ENCODE results near the gene NCK2.

The NCK2 gene

GRCh38 chr2:105780606-105781005, 35.9 kb downstream of the NCK2 start:
- FAIRE-seq = no peak
- no peak for DNase-seq (ENCODE audit: insufficient read length, low spot score)
- TF ChIP-seq POU2F2 (IDR thresholded peaks at IDR 0.05; ENCODE audit: low read depth, low read length) = no peak
- TF ChIP-seq POLR2AphosphoS5 (IDR thresholded peaks at IDR 0.05; ENCODE audit: low read depth, low read length) = no peak
- TF ChIP-seq TAF1 (IDR thresholded peaks at IDR 0.05; ENCODE audit: low read depth, low read length) = no peak

- FAIRE-seq = no peak
- no peak for DNase-seq (ENCODE audit: insufficient read length, low spot score)
Measured at GRCh38 chr2:105781274-105781978, 36.7 kb downstream of the NCK2 start.

DNA sequence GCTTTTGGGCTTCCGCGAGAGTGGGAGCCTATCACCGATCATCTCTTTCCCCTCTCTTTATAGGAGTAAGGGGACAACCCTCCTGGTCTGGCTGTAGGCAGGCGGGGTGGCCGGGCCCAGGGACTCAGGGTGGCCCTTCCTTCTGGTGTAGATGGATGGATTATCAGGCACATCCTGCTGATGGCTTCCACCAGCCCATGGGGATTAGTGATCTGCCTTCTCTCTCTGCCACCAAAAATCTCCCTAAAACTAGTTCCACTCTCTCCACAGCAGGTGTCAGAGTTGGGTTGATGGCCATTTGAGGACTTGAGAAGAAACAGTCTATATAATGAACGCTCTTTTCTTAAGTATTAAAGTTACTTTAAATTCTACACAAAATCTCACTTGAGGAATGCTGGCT, 37.4 kb downstream of the NCK2 start:
- TF ChIP-seq POLR2AphosphoS5 (IDR thresholded peaks at IDR 0.05; ENCODE audit: low read depth, low read length) (no peak), POLR2A (IDR thresholded peaks at IDR 0.05; ENCODE audit: low read depth, low read length) (no peak), TAF1 (IDR thresholded peaks at IDR 0.05; ENCODE audit: low read depth, low read length) (no peak), SPI1 (IDR thresholded peaks at IDR 0.05; ENCODE audit: low read depth, low read length) (no peak), POU2F2 (IDR thresholded peaks at IDR 0.05; ENCODE audit: low read depth, low read length) (no peak), PAX5 (IDR thresholded peaks at IDR 0.05; ENCODE audit: insufficient read depth, low read length, severe bottlenecking) (no peak)
- DNase-seq (ENCODE audit: insufficient read length, low spot score) (no peak), FAIRE-seq (no peak)

More at GRCh38 chr2:105781274-105781978, 36.7 kb downstream of the NCK2 start:
- TF ChIP-seq TAF1 (IDR thresholded peaks at IDR 0.05; ENCODE audit: low read depth, low read length) (no peak), POU2F2 (IDR thresholded peaks at IDR 0.05; ENCODE audit: low read depth, low read length) (no peak), POLR2AphosphoS5 (IDR thresholded peaks at IDR 0.05; ENCODE audit: low read depth, low read length) (no peak), POLR2A (IDR thresholded peaks at IDR 0.05; ENCODE audit: low read depth, low read length) (no peak), PAX5 (IDR thresholded peaks at IDR 0.05; ENCODE audit: insufficient read depth, low read length, severe bottlenecking) (no peak), SPI1 (IDR thresholded peaks at IDR 0.05; ENCODE audit: low read depth, low read length) (no peak)

DNA sequence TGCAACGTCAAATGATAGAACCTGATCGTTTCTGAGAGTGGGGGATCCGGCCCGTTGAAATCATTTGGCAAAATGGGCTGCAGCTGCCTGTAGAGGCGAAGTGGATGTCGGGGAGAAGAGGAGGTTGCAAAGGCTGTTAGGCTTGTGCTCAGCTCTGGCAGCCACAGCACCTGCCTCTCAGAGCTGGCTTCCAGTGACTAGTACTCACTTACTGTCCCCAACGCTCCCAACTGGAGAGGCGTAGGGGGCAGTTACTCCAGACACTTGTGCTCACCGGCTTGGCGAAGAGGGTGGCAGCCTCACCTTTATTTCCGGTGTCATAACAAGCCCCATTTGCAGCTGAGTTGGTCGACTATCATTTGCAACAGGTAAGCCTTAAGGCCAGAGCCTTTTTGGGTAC, 37.9 kb downstream of the NCK2 start:
- TF ChIP-seq POLR2A (IDR thresholded peaks at IDR 0.05; ENCODE audit: low read depth, low read length) = no peak
- no peak for TF ChIP-seq POU2F2 (IDR thresholded peaks at IDR 0.05; ENCODE audit: low read depth, low read length)
- no peak for TF ChIP-seq SPI1 (IDR thresholded peaks at IDR 0.05; ENCODE audit: low read depth, low read length)
- no peak for TF ChIP-seq POLR2AphosphoS5 (IDR thresholded peaks at IDR 0.05; ENCODE audit: low read depth, low read length)
- TF ChIP-seq TAF1 (IDR thresholded peaks at IDR 0.05; ENCODE audit: low read depth, low read length) = no peak
- TF ChIP-seq PAX5 (IDR thresholded peaks at IDR 0.05; ENCODE audit: insufficient read depth, low read length, severe bottlenecking) = no peak
- FAIRE-seq = no peak
- DNase-seq (ENCODE audit: insufficient read length, low spot score) = no peak

- no peak for DNase-seq (ENCODE audit: insufficient read length, low spot score)
- no peak for FAIRE-seq
- TF ChIP-seq POU2F2 (IDR thresholded peaks at IDR 0.05; ENCODE audit: low read depth, low read length) (no peak), POLR2AphosphoS5 (IDR thresholded peaks at IDR 0.05; ENCODE audit: low read depth, low read length) (no peak), PAX5 (IDR thresholded peaks at IDR 0.05; ENCODE audit: insufficient read depth, low read length, severe bottlenecking) (no peak), TAF1 (IDR thresholded peaks at IDR 0.05; ENCODE audit: low read depth, low read length) (no peak), POLR2A (IDR thresholded peaks at IDR 0.05; ENCODE audit: low read depth, low read length) (no peak), SPI1 (IDR thresholded peaks at IDR 0.05; ENCODE audit: low read depth, low read length) (no peak)
Measured at GRCh38 chr2:105783151-105783738, 38.5 kb downstream of the NCK2 start.

DNA sequence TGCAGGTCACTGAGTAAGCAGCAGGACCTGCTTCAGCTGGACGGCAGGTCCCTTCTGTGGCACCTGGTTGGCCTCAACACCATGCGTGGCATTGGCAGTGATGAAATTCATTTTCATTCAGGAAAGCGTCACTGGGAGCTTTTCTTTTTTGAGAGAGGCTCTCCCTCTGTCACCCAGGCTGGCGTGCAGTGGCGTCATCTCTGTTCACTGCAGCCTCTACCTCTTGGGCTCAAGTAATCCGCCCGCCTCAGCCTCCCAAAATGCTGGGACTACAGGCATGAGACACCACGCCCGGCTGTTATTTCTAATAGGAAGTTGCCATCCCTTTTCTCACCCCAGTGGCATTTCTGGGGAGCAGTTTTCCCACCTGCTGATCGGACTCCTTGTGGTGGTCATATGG, 39.3 kb downstream of the NCK2 start:
- no peak for TF ChIP-seq POLR2AphosphoS5 (IDR thresholded peaks at IDR 0.05; ENCODE audit: low read depth, low read length)
- FAIRE-seq (no peak), DNase-seq (ENCODE audit: insufficient read length, low spot score) (no peak)

- no peak for FAIRE-seq
- TF ChIP-seq PAX5 (IDR thresholded peaks at IDR 0.05; ENCODE audit: insufficient read depth, low read length, severe bottlenecking) = no peak
- no peak for TF ChIP-seq TAF1 (IDR thresholded peaks at IDR 0.05; ENCODE audit: low read depth, low read length)
- no peak for TF ChIP-seq POLR2AphosphoS5 (IDR thresholded peaks at IDR 0.05; ENCODE audit: low read depth, low read length)
- no peak for TF ChIP-seq SPI1 (IDR thresholded peaks at IDR 0.05; ENCODE audit: low read depth, low read length)
- TF ChIP-seq POLR2A (IDR thresholded peaks at IDR 0.05; ENCODE audit: low read depth, low read length) = no peak
- TF ChIP-seq POU2F2 (IDR thresholded peaks at IDR 0.05; ENCODE audit: low read depth, low read length) = no peak
- DNase-seq (ENCODE audit: insufficient read length, low spot score) = no peak
Measured at GRCh38 chr2:105784589-105784988, 39.9 kb downstream of the NCK2 start.

- no peak for TF ChIP-seq TAF1 (IDR thresholded peaks at IDR 0.05; ENCODE audit: low read depth, low read length)
- TF ChIP-seq POU2F2 (IDR thresholded peaks at IDR 0.05; ENCODE audit: low read depth, low read length) = no peak
- no peak for TF ChIP-seq POLR2AphosphoS5 (IDR thresholded peaks at IDR 0.05; ENCODE audit: low read depth, low read length)
- TF ChIP-seq SPI1 (IDR thresholded peaks at IDR 0.05; ENCODE audit: low read depth, low read length) = no peak
- TF ChIP-seq POLR2A (IDR thresholded peaks at IDR 0.05; ENCODE audit: low read depth, low read length) = no peak
- no peak for TF ChIP-seq PAX5 (IDR thresholded peaks at IDR 0.05; ENCODE audit: insufficient read depth, low read length, severe bottlenecking)
- DNase-seq (ENCODE audit: insufficient read length, low spot score) = no peak
- no peak for FAIRE-seq
Measured at GRCh38 chr2:105785095-105785847, 40.6 kb downstream of the NCK2 start.

- FAIRE-seq = no peak
- TF ChIP-seq POU2F2 (IDR thresholded peaks at IDR 0.05; ENCODE audit: low read depth, low read length) (no peak), PAX5 (IDR thresholded peaks at IDR 0.05; ENCODE audit: insufficient read depth, low read length, severe bottlenecking) (no peak), SPI1 (IDR thresholded peaks at IDR 0.05; ENCODE audit: low read depth, low read length) (no peak), POLR2A (IDR thresholded peaks at IDR 0.05; ENCODE audit: low read depth, low read length) (no peak), TAF1 (IDR thresholded peaks at IDR 0.05; ENCODE audit: low read depth, low read length) (no peak), POLR2AphosphoS5 (IDR thresholded peaks at IDR 0.05; ENCODE audit: low read depth, low read length) (no peak)
Measured at GRCh38 chr2:105786231-105787230, 41.8 kb downstream of the NCK2 start.

More at GRCh38 chr2:105786231-105787230, 41.8 kb downstream of the NCK2 start:
- DNase-seq (ENCODE audit: insufficient read length, low spot score) = no peak

Data from GM12891 (cell line).